Measurements from ENCODE around the gene WDHD1.

GRCh38 chr14:54975856-54976255, 51.0 kb downstream of the WDHD1 start:
- TF ChIP-seq MXI1 (IDR thresholded peaks at IDR 0.05; ENCODE audit: borderline replicate concordance, low read depth, low read length) (no peak), CTCF (conservative IDR thresholded peaks at IDR 0.05; ENCODE audit: low read depth, low read length) (no peak), RAD21 (IDR thresholded peaks at IDR 0.05; ENCODE audit: low read length) (no peak), SMC3 (IDR thresholded peaks at IDR 0.05; ENCODE audit: low read depth, low read length) (no peak), RFX5 (IDR thresholded peaks at IDR 0.05; ENCODE audit: low read depth, low read length) (no peak), CEBPB (IDR thresholded peaks at IDR 0.05; ENCODE audit: low read depth, low read length) (no peak), POLR2A (IDR thresholded peaks at IDR 0.05; ENCODE audit: low read depth, low read length) (no peak), USF2 (IDR thresholded peaks at IDR 0.05; ENCODE audit: low read depth, low read length) (no peak), ELK1 (IDR thresholded peaks at IDR 0.05; ENCODE audit: borderline replicate concordance, low read depth, low read length) (no peak), CHD1 (IDR thresholded peaks at IDR 0.05; ENCODE audit: low read depth, low read length) (no peak)

All from IMR-90 (cell line).